ENCODE data around the gene UBE2Q1. TPM values are rescaled to one million over a fixed set of nuclear protein-coding genes. Genes with fewer than 3 reads are reported as not detected.

The UBE2Q1 gene
- polyA plus RNA-seq, 1 donor (not counting 4 experiments of a cell fraction or from before 2014, with no cell fraction given), result 17.6 TPM

GRCh38 chr1:154572468-154573167 lies 14.2 kb upstream of the UBE2Q1 start:
- Histone ChIP-seq H3K9me1 (ENCODE audit: control insufficient read depth, extremely low read depth, insufficient read depth, low read length) (no peaks in the 10 kb centered on the region), H3K36me3 (ENCODE audit: control insufficient read depth in 2 of 2, extremely low read depth in 1 of 2, insufficient read depth in 2 of 2, low read length in 2 of 2) (peaks cover 0 to 2% of the 10 kb centered on the region in 2 experiments), H3K9me3 (ENCODE audit: control insufficient read depth, low read depth, low read length) (no peaks in the 10 kb centered on the region), H3K79me2 (ENCODE audit: control insufficient read depth, insufficient read depth, low read length) (no peaks in the 10 kb centered on the region), H3K9ac (ENCODE audit: control insufficient read depth, extremely low read depth, insufficient read depth, low read length) (no peak overlapping the region), H2AFZ (ENCODE audit: control insufficient read depth, low read length) (no peak overlapping the region), H4K20me1 (ENCODE audit: control insufficient read depth, extremely low read depth, insufficient read depth, low read length) (no peaks in the 10 kb centered on the region), H3K4me3 (ENCODE audit: control insufficient read depth in 2 of 3, extremely low read depth in 1 of 3, insufficient read depth in 2 of 3, low read depth in 1 of 3, low read length in 3 of 3) (no peak overlapping the region), H3K4me2 (ENCODE audit: control insufficient read depth, extremely low read depth, insufficient read depth, low read depth, low read length) (no peak overlapping the region), H3K27ac (ENCODE audit: control insufficient read depth, insufficient read depth, low read length) (no peak overlapping the region), H3K4me1 (ENCODE audit: control insufficient read depth, extremely low read depth, insufficient read depth, low read length) (peaks cover 3% of the 10 kb centered on the region), H3K27me3 (ENCODE audit: control insufficient read depth, extremely low read depth, insufficient read depth, low read length) (peaks cover 8% of the 10 kb centered on the region)
- TF ChIP-seq EZH2 (IDR thresholded peaks at IDR 0.05; ENCODE audit: low read length), result no peak
- no peak for TF ChIP-seq CTCF (optimal IDR thresholded peaks at IDR 0.05 in 1 of 3, IDR thresholded peaks at IDR 0.05 in 1 of 3, conservative IDR thresholded peaks at IDR 0.05 in 1 of 3; ENCODE audit: extremely low read depth in 1 of 3, insufficient read depth in 2 of 3, low read length in 3 of 3)
- DNase-seq (ENCODE audit: low read depth, low spot score) (no peak), FAIRE-seq (no peak)
- dilution Hi-C loops (cut with MboI; ENCODE audit: extremely low pct_ligation_motif_present, low sequenced_read_pairs), result no loop called here

- Histone ChIP-seq H3K9me3 (ENCODE audit: control insufficient read depth, low read depth, low read length) (no peaks in the 10 kb centered on the region), H4K20me1 (ENCODE audit: control insufficient read depth, extremely low read depth, insufficient read depth, low read length) (no peaks in the 10 kb centered on the region), H3K9me1 (ENCODE audit: control insufficient read depth, extremely low read depth, insufficient read depth, low read length) (no peaks in the 10 kb centered on the region), H2AFZ (ENCODE audit: control insufficient read depth, low read length) (no peak overlapping the region), H3K4me3 (ENCODE audit: control insufficient read depth in 2 of 3, extremely low read depth in 1 of 3, insufficient read depth in 2 of 3, low read depth in 1 of 3, low read length in 3 of 3) (no peak overlapping the region), H3K27me3 (ENCODE audit: control insufficient read depth, extremely low read depth, insufficient read depth, low read length) (peaks cover 15% of the 10 kb centered on the region), H3K79me2 (ENCODE audit: control insufficient read depth, insufficient read depth, low read length) (no peaks in the 10 kb centered on the region), H3K4me2 (ENCODE audit: control insufficient read depth, extremely low read depth, insufficient read depth, low read depth, low read length) (no peak overlapping the region), H3K27ac (ENCODE audit: control insufficient read depth, insufficient read depth, low read length) (no peak overlapping the region), H3K4me1 (ENCODE audit: control insufficient read depth, extremely low read depth, insufficient read depth, low read length) (peaks cover 3% of the 10 kb centered on the region), H3K36me3 (ENCODE audit: control insufficient read depth in 2 of 2, extremely low read depth in 1 of 2, insufficient read depth in 2 of 2, low read length in 2 of 2) (peaks cover 0 to 1% of the 10 kb centered on the region in 2 experiments), H3K9ac (ENCODE audit: control insufficient read depth, extremely low read depth, insufficient read depth, low read length) (no peak overlapping the region)
- no peak for FAIRE-seq
- TF ChIP-seq EZH2 (IDR thresholded peaks at IDR 0.05; ENCODE audit: low read length), result no peak
- no peak for TF ChIP-seq CTCF (optimal IDR thresholded peaks at IDR 0.05 in 1 of 3, IDR thresholded peaks at IDR 0.05 in 1 of 3, conservative IDR thresholded peaks at IDR 0.05 in 1 of 3; ENCODE audit: extremely low read depth in 1 of 3, insufficient read depth in 2 of 3, low read length in 3 of 3)
- no peak for DNase-seq (ENCODE audit: low read depth, low spot score)
- dilution Hi-C loops (cut with MboI; ENCODE audit: extremely low pct_ligation_motif_present, low sequenced_read_pairs), result no loop called here
Observed at GRCh38 chr1:154571964-154572288, 13.5 kb upstream of the UBE2Q1 start.

Measured in keratinocyte (primary cell).